Mesenchymal stem cell (in vitro differentiated cells and primary cell): Measurements from ENCODE around the gene CDK11B.
"Not testable (repeated sequence)": the region's sequence is repeated elsewhere in the genome, so short reads cannot be mapped to it uniquely, and the experiment has no call there.

Experiments
- DNase-seq: peaks from one replicate; pipeline ENCODE4 v3.0.0-alpha.2; 2013
- H2AFZ ChIP-seq: one replicate; pipeline ENCODE4 v1.6.1; 2013; ENCODE audit warnings: low read depth, mild to moderate bottlenecking, control low read depth, inconsistent platforms, low read length, moderate library complexity
- H2AK5ac ChIP-seq: 2 replicates; pipeline ENCODE4 v1.6.1; 2013; ENCODE audit warnings: low read length, moderate library complexity, mild to moderate bottlenecking, inconsistent platforms; ENCODE audit not compliant: severe bottlenecking
- H2BK120ac ChIP-seq: one replicate; pipeline ENCODE4 v1.6.1; 2013; ENCODE audit warnings: low read depth, mild to moderate bottlenecking, inconsistent platforms, low read length, moderate library complexity
- H2BK12ac ChIP-seq, 2 experiments: one replicate each; pipeline ENCODE4 v1.6.1; 2013; ENCODE audit warnings: inconsistent platforms in 2 of 2, low read length in 2 of 2, mild to moderate bottlenecking in 2 of 2, moderate library complexity in 2 of 2, control low read depth in 1 of 2
- H2BK15ac ChIP-seq: one replicate; pipeline ENCODE4 v1.6.1; 2013; ENCODE audit warnings: mild to moderate bottlenecking, low read depth, inconsistent platforms; ENCODE audit not compliant: poor library complexity, severe bottlenecking
- H2BK5ac ChIP-seq: 2 replicates; pipeline ENCODE4 v1.6.1; 2013; ENCODE audit warnings: low read depth, mild to moderate bottlenecking, low read length, control low read depth, inconsistent platforms; ENCODE audit not compliant: poor library complexity, severe bottlenecking
- H3K14ac ChIP-seq, 2 experiments: one replicate each; pipeline ENCODE4 v1.6.1; 2013; ENCODE audit warnings: inconsistent platforms in 2 of 2, low read length in 2 of 2, control low read depth in 1 of 2, mild to moderate bottlenecking in 1 of 2, moderate library complexity in 1 of 2
- H3K18ac ChIP-seq, 2 experiments: one replicate each; pipeline ENCODE4 v1.6.1; 2013; ENCODE audit warnings: inconsistent platforms in 2 of 2, low read length in 2 of 2, control low read depth in 1 of 2, low read depth in 1 of 2, mild to moderate bottlenecking in 1 of 2
- H3K23ac ChIP-seq, 2 experiments: one replicate each; pipeline ENCODE4 v1.6.1; 2013; ENCODE audit warnings: inconsistent platforms in 2 of 2, low read length in 2 of 2, mild to moderate bottlenecking in 2 of 2, moderate library complexity in 2 of 2, control low read depth in 1 of 2
- H3K27ac ChIP-seq: 2 replicates; pipeline ENCODE4 v1.5.1; 2013; ENCODE audit warnings: mild to moderate bottlenecking, moderate library complexity, low read length, control low read depth, inconsistent platforms; ENCODE audit not compliant: poor library complexity, severe bottlenecking
- H3K27me3 ChIP-seq, 2 experiments: 2 replicates each; pipeline versions ENCODE4 v1.6.1 to v1.7.0; 2013; ENCODE audit warnings: low read length in 2 of 2, mild to moderate bottlenecking in 2 of 2, moderate library complexity in 2 of 2, control low read depth in 1 of 2, inconsistent platforms in 1 of 2; ENCODE audit not compliant: control insufficient read depth in 1 of 2, insufficient read depth in 1 of 2
- H3K36me3 ChIP-seq, 2 experiments: 2 replicates each; pipeline versions ENCODE4 v1.6.1 to v1.7.0; 2013; ENCODE audit warnings: low read length in 2 of 2, control low read depth in 1 of 2, inconsistent platforms in 1 of 2, low read depth in 1 of 2, mild to moderate bottlenecking in 1 of 2; ENCODE audit not compliant: insufficient read depth in 2 of 2, control insufficient read depth in 1 of 2
- H3K4ac ChIP-seq, 2 experiments: one replicate each; pipeline ENCODE4 v1.6.1; 2013; ENCODE audit warnings: inconsistent platforms in 2 of 2, low read length in 2 of 2, mild to moderate bottlenecking in 2 of 2, moderate library complexity in 2 of 2, control low read depth in 1 of 2, low read depth in 1 of 2
- H3K4me1 ChIP-seq: 2 replicates; pipeline ENCODE4 v1.6.1; 2013; ENCODE audit warnings: low read depth, low read length, control low read depth; ENCODE audit not compliant: control insufficient read depth, insufficient read depth
- H3K4me2 ChIP-seq: 2 replicates; pipeline ENCODE4 v1.6.1; 2013; ENCODE audit warnings: low read length, mild to moderate bottlenecking, inconsistent platforms; ENCODE audit not compliant: poor library complexity, severe bottlenecking
- H3K4me3 ChIP-seq, 2 experiments: 2 replicates each; pipeline versions ENCODE4 v1.5.1 to v1.7.0; 2013; ENCODE audit warnings: low read length in 2 of 2, mild to moderate bottlenecking in 2 of 2, control low read depth in 1 of 2, low read depth in 1 of 2; ENCODE audit not compliant: insufficient read depth in 1 of 2
- H3K79me1 ChIP-seq: replicated peaks from 2 replicates; pipeline ENCODE4 v1.6.1; 2013; ENCODE audit warnings: mild to moderate bottlenecking, control low read depth, low read length, inconsistent platforms; ENCODE audit not compliant: poor library complexity, severe bottlenecking
- H3K9ac ChIP-seq: 2 replicates; pipeline ENCODE4 v1.7.0; 2013; ENCODE audit warnings: mild to moderate bottlenecking, low read length, moderate library complexity
- H3K9me3 ChIP-seq: 2 replicates; pipeline ENCODE4 v1.7.0; 2013; ENCODE audit warnings: mild to moderate bottlenecking, low read length; ENCODE audit not compliant: control insufficient read depth
- H4K8ac ChIP-seq: one replicate; pipeline ENCODE4 v1.6.1; 2013; ENCODE audit warnings: inconsistent platforms, mild to moderate bottlenecking, low read length, moderate library complexity
- H4K91ac ChIP-seq: one replicate; pipeline ENCODE4 v1.6.1; 2013; ENCODE audit warnings: mild to moderate bottlenecking, low read length, inconsistent platforms
- WGBS: methylation state at CpG from one replicate; pipeline ENCODE4 v1.1.7; 2013; ENCODE audit warnings: mixed read lengths; 5-methylcytosine and 5-hydroxymethylcytosine counted together

The CDK11B gene

GRCh38 chr1:1665815-1666251 is 7.0 kb upstream of the CDK11B start:
- Histone ChIP-seq H3K79me1 (peaks cover 4% of the 10 kb centered on the region), H4K91ac (no peak overlapping the region), H3K9ac (no peak overlapping the region), H3K4me2 (no peak overlapping the region), H3K18ac (no peak overlapping the region), H2BK120ac (no peak overlapping the region), H4K8ac (peak overlapping the region; percentile 52), H2BK15ac (no peak overlapping the region), H3K4me1 (no peaks in the 10 kb centered on the region), H3K27me3 (no peaks in the 10 kb centered on the region), H2AFZ (no peak overlapping the region), H3K27ac (no peak overlapping the region), H3K36me3 (peaks cover 46 to 55% of the 10 kb centered on the region in 2 experiments), H3K9me3 (no peaks in the 10 kb centered on the region), H2BK5ac (no peak overlapping the region), H3K4ac (no peak overlapping the region), H3K23ac (no peak overlapping the region), H3K14ac (no peak overlapping the region), H2BK12ac (no peak overlapping the region), H2AK5ac (no peak overlapping the region), H3K4me3 (no peak overlapping the region)
- DNase-seq = no peak
- WGBS = 91% methylated on average over 25 of the region's 25 CpGs

- Histone ChIP-seq H3K27me3 (no peaks in the 10 kb centered on the region), H3K9ac (no peak overlapping the region), H2BK12ac (peak overlapping the region in 1 of 2 experiments; percentile 11), H3K4me2 (no peak overlapping the region), H3K9me3 (no peaks in the 10 kb centered on the region), H3K27ac (no peak overlapping the region), H2BK120ac (no peak overlapping the region), H3K4me1 (no peaks in the 10 kb centered on the region), H4K8ac (no peak overlapping the region), H3K14ac (no peak overlapping the region), H3K79me1 (peaks cover 4% of the 10 kb centered on the region), H3K23ac (no peak overlapping the region), H4K91ac (peak overlapping the region; percentile 29), H2AFZ (no peak overlapping the region), H2BK5ac (no peak overlapping the region), H3K4me3 (no peak overlapping the region), H3K36me3 (peaks cover 41 to 52% of the 10 kb centered on the region in 2 experiments), H3K4ac (no peak overlapping the region), H2BK15ac (no peak overlapping the region), H3K18ac (no peak overlapping the region), H2AK5ac (no peak overlapping the region)
- WGBS = 97% methylated on average over 27 of the region's 27 CpGs
- no peak for DNase-seq
These were observed 6.4 kb upstream of the CDK11B start for GRCh38 chr1:1664941-1665814.

DNA sequence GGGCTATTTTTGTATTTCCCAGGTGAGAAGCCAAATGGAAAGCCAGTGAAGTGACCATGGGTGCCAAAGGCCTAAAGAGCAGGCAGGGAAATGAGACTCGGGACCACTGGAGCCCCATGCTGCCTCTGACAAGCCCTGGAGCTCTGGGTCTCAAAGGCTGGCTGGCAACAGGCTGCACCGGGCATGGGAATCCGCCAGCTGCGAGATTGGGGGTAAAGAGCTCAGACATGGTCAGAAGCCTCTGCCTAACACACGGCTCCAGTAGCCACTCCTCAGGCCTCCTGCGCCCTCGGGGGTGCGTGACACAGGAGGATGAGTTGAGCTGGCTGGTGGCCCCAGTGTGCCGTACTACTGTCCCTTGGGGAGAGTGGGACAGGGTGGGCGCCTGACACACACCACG is 5.5 kb upstream of the CDK11B start:
- H3K9me3 ChIP-seq, H3K14ac ChIP-seq, H2BK15ac ChIP-seq, H3K4ac ChIP-seq, H3K23ac ChIP-seq, H3K9ac ChIP-seq, H3K4me2 ChIP-seq, H2BK5ac ChIP-seq, H3K4me3 ChIP-seq, H4K91ac ChIP-seq, H2BK12ac ChIP-seq, H4K8ac ChIP-seq, DNase-seq, H3K18ac ChIP-seq, H2AFZ ChIP-seq, H3K27ac ChIP-seq, H2AK5ac ChIP-seq, H3K27me3 ChIP-seq, H3K4me1 ChIP-seq, H3K79me1 ChIP-seq, H2BK120ac ChIP-seq: not testable (repeated sequence)
- WGBS = 0% methylated on average over 1 of the region's 11 CpGs
- H3K36me3 ChIP-seq = peaks cover 33 to 43% of the 10 kb centered on the region in 2 experiments

DNA sequence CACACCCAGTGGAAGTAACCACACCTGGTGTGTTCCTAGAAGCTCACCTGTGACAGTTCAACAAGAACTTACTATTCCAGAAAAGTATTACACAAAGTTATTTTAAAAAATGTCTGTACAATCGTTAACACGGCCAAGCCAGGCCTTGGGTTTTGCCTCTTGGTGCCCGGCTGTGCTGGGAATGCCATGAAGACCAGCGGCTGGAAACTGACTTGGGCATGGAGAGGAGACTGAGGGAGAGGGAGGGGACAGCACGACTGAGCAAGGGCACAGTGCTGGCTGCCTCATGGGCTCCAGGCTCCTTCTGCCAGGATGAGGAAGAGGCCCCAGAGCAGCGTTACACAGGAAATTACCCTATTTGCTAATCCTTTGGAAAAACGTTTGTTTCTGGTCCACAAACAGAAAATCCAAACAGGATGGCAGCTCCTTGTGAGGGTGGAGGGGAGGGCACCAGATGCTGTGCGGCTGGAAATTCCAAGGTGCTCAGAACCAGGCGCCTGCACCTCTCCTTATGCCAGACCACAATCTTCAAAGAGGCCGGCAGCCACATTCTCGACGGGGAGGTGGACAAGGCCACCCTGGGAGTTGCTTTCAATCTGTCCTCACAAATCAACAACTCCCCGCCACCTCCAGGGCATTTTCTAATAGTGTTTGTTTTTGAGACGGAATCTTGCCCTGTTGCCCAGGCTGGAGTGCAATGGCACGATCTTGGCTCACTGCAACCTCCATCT is 4.2 kb upstream of the CDK11B start:
- not testable (repeated sequence) for H2BK12ac ChIP-seq, H3K4me2 ChIP-seq, H3K27me3 ChIP-seq, H3K4me1 ChIP-seq, H3K79me1 ChIP-seq, H2BK5ac ChIP-seq, H2BK120ac ChIP-seq, H3K23ac ChIP-seq, H3K14ac ChIP-seq, H2AFZ ChIP-seq, H4K8ac ChIP-seq, H2BK15ac ChIP-seq, H4K91ac ChIP-seq, H2AK5ac ChIP-seq, H3K27ac ChIP-seq, H3K9me3 ChIP-seq
- Histone ChIP-seq H3K9ac (peak overlapping the region; percentile 78), H3K4me3 (peak overlapping the region in 1 of 2 experiments; percentile 37), H3K4ac (peak overlapping the region in 1 of 2 experiments; percentile 6), H3K36me3 (peaks cover 23 to 35% of the 10 kb centered on the region in 2 experiments), H3K18ac (peak overlapping the region in 1 of 2 experiments; percentile 11)
- WGBS = 80% methylated on average over 14 of the region's 15 CpGs
- DNase-seq = peak; percentile 22
